HuH-7 (cell line): Measurements from ENCODE around the gene PRMT3.
"Not testable (repeated sequence)": the region's sequence is repeated elsewhere in the genome, so short reads cannot be mapped to it uniquely, and the experiment has no call there.

Source experiments
- DNase-seq: peaks from one replicate; pipeline ENCODE4 v3.0.0; 2011; ENCODE audit warnings: low spot score

The PRMT3 gene

GRCh38 chr11:20457934-20458680 lies 70.6 kb downstream of the PRMT3 start:
- no peak for DNase-seq

GRCh38 chr11:20458905-20459632 lies 71.6 kb downstream of the PRMT3 start:
- DNase-seq, result no peak

- DNase-seq, result no peak
Observed at GRCh38 chr11:20459865-20460264, 72.3 kb downstream of the PRMT3 start.

DNA sequence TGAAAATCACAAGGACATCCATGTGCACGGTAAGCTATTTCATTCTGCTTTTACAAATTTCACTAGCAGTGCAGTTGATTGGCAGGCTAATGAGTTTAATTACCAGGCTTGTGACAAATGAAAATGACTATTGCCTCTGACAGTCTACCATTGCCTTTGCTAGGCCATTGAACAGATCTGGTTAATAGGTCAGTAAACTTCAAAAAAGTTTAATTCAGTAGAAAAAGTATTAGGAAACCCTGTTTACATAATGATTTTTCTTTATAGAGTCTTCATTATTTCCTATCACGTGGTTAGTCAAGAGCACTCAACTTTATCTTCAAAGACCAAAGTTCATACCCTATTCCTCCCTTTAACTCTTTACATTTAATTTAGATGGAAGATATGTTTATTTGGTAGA lies 77.0 kb downstream of the PRMT3 start:
- no peak for DNase-seq

GRCh38 chr11:20467487-20468185 lies 80.1 kb downstream of the PRMT3 start:
- DNase-seq, result no peak

DNA sequence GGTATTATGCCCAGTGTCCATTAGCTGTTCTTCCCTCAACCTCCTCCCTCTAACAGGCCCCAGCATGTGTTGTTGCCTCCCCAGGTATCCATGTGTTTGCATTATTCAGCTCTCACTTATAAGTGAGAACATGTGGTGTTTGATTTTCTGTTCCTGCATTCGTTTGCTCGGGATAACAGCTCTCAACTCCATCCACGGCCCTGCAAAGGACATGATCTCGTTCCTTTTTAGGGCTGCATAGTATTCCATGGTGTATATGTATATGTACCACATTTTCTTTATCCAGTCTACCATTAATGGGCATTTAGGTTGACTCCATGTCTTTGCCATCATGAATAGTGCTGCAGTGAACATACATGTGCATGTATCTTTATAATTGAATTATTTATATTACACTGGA lies 82.8 kb downstream of the PRMT3 start:
- no peak for DNase-seq

DNA sequence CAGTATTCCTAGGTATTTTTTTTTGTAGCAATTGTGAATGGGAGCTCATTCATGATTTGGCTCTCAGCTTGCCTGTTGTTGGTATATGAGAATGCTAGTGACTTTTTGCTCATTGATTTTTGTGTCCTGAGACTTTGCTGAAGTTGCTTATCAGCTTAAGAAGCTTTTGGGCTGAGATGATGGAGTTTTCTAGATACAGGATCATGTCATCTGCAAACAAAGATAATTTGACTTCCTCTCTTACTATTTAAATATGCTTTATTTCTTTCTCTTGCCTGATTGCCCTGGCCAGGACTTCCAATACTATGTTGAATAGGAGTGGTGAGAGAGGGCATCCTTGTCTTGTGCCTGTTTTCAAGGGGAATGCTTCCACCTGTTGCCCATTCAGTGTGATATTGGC lies 84.4 kb downstream of the PRMT3 start:
- DNase-seq, result not testable (repeated sequence)

- DNase-seq, result no peak
Observed at GRCh38 chr11:20474176-20474881, 86.8 kb downstream of the PRMT3 start.

DNA sequence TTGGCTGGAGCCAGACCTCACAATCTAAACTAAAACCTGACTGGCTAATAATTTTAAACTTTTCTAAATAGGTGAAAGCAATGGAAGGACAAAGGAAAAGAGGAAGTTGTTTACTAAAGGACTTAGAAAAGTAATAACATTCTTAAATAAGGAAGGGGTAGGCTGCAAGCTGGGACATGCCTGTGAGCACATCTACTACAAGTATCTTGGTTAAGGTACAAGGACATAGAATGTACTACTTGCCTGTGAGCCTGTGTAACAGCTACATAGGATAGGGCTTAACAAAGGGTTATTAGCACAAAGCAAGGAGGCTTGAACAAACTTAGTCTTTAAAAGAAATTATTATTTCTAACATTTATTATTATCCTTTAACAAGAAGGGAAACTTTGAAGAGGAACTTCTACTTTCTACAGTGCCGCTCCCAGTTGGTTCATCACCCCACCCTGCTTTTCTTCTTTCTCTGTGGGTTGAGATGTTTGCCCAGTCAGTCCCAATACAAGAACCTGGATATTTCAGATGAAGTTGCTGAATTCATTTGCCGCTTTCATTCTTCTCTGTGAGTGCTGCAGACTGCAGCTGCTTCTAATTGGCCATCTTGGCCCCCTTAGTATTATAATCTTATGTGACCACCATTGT lies 87.5 kb downstream of the PRMT3 start:
- no peak for DNase-seq

DNA sequence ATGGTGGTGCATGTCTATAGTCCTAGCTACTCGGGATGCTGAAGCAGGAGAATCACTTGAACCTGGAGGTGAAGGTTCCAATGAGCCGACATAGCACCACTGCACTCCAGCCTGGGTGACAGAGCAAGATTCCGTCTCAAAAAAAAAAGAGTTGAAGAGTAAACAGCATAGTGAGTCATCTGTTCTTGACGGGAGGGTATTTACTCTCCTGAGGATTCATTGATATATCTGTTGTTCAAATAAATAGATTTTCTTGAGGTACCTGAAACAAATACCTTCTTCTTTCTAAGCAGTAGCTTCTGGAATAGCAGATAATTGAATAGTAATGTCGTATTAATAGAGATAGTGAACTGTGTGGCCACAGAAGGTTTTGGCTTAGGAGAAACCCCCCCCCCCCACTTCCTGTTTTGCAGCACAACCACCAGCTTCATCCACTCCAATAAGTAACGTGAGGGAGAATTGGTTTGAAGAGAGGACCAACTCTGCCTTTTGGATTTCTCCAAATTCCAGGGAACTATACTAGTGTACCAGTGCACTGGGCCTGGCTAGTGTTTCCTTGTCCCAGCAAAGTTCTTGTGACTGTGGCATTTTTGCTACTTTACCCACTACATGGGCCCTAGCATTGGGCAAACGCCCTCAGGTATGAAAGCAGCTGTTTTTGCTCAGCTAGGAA lies 90.0 kb downstream of the PRMT3 start:
- DNase-seq, result no peak

DNA sequence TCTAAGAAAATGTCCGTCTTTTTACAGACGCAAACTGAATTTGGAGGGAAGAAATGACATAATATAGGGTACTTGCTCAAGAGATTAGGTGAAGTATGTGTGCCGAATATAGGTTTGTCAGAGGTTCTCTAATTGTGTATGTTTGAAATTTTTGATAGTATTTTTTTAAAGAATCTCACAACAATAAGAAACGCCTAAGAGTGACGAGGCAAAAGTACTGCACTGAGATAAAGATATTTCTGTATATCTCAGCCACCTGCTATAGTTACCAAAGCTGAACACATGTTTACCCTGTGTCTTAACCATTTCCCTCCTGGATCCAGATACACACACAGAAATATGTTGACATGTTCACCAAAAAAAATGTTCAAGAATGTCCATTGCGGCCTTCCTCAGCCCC lies 92.0 kb downstream of the PRMT3 start:
- DNase-seq, result no peak

GRCh38 chr11:20483931-20484330 lies 96.4 kb downstream of the PRMT3 start:
- no peak for DNase-seq

GRCh38 chr11:20484416-20484815 lies 96.9 kb downstream of the PRMT3 start:
- DNase-seq, result not testable (repeated sequence)

GRCh38 chr11:20488352-20488751 lies 100.8 kb downstream of the PRMT3 start:
- DNase-seq, result no peak

GRCh38 chr11:20489948-20490347 lies 102.4 kb downstream of the PRMT3 start:
- no peak for DNase-seq

DNA sequence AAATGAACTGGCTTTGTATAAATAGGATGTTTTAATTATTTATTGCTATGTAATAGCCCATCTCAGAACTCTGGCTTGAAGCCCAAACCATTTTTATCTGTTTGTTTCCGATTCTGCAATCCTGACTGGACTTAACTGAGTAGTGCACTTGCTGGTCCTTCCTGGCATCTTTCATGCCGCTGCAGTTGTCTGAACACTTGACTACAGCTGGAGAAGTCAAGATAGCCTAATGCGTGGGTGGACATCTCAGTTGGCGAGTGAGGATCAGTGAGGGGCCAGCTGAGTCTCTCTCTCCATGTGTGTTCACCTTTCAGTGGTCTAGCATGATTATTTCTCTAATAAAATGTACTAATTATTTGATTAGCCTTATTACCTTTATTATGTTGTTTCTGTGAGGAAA lies 105.8 kb downstream of the PRMT3 start:
- DNase-seq, result no peak

DNA sequence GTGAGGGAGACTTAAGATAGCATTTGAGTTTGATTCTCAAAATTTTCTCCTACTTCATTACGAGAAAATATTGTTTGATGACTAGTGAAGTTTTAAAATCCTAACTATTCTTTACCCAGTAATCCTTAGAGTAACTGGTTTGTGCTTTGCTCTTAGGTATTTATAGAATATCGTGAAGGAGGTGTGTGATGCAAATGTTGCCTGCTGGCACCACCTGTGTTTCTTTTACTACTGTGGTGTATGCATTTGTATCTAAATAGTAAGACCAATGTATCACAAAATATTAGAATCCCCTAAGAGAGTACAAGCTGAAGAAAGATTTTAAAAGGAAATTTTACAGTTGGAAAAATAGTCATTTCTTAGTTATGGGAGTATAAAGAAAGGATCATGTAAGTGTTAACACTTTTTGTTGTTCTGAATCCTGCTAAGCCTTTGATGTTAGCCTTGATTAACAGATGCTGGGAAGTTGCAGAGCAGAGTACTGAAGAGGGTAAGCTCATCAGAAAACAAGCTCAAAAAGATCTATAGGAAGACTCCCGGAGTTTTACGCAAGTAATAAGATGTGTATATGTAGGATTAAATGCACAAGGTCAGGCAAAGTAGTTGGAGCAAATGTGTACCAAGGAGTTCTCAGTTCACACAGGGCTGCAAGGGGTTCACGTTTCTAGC lies 109.7 kb downstream of the PRMT3 start:
- no peak for DNase-seq

DNA sequence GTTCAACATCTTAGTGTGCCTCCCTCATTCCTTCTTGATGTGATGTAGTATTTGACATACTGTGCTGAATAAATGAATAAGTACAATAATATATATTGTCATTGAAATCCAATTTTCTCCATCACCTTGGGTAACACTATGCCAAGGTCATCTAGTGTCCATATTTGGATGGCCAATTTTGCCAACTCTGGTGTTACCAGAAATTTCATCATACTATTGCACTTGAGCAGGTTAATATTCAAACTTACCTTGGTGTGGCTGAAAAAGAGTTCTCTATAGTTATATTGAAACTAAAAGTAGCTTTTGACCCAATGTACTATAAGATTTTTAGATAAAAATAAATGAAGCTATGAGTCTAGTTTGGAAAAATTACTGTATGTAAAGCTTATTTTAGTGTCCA lies 113.7 kb downstream of the PRMT3 start:
- no peak for DNase-seq

DNA sequence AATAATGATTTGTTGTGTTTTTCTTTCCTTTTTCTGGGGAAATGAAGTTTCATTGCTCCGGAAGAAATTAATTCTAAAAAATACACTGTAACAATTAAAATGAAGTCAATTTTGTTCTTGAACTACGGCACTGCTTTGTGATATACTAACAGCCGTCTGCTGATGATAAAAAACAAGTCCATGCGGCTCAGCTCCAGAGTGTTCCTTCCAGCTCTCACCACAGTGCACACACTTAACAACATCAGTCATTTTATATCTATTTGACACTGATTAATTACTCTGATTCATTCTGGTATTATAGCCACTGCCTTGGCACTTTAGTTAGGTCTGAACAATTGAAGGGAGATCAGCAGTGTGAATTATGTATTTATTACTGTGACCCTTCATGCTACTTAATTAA lies 114.5 kb downstream of the PRMT3 start:
- no peak for DNase-seq

GRCh38 chr11:20511982-20512381 lies 124.5 kb downstream of the PRMT3 start:
- DNase-seq, result peak; percentile 5

GRCh38 chr11:20512869-20513268 lies 125.4 kb downstream of the PRMT3 start:
- DNase-seq, result no peak
